Measurements from ENCODE around the gene NSD2. TPM values are rescaled to one million over a fixed set of nuclear protein-coding genes. Genes with fewer than 3 reads are reported as not detected.

Gene NSD2
- total RNA-seq, 2 donors from 2014 or later: 153 to 208 TPM

GRCh38 chr4:1989533-1990347, 118.5 kb downstream of the NSD2 start:
- no peak overlapping the region for H3K4me3 ChIP-seq (ENCODE audit: low read length)
- Mint-ChIP-seq H3K27me3 (ENCODE audit: insufficient read depth) (no peaks in the 10 kb centered on the region), H3K9me3 (no peaks in the 10 kb centered on the region), H3K4me1 (no peaks in the 10 kb centered on the region), H3K4me3 (no peak overlapping the region), H3K27ac (no peak overlapping the region), H3K36me3 (ENCODE audit: low read depth) (peaks cover 32% of the 10 kb centered on the region)
- H3K27me3 ChIP-seq (ENCODE audit: control insufficient read depth, insufficient read depth, low read length, poor library complexity, severe bottlenecking): no peaks in the 10 kb centered on the region
- H3K27ac ChIP-seq (ENCODE audit: low read depth, low read length): no peak overlapping the region
- H3K36me3 ChIP-seq (ENCODE audit: control insufficient read depth, insufficient read depth, low read length): peaks cover 36% of the 10 kb centered on the region
- H3K4me1 ChIP-seq (ENCODE audit: control insufficient read depth, insufficient read depth, low read length): no peaks in the 10 kb centered on the region
- H3K9ac ChIP-seq (ENCODE audit: extremely low read depth, low read length, poor library complexity, severe bottlenecking): no peak overlapping the region
- no peaks in the 10 kb centered on the region for H3K9me3 ChIP-seq (ENCODE audit: control insufficient read depth, low read length)
- 95% methylated on average over 32 to 33 of the region's 33 CpGs for WGBS, 2 experiments (ENCODE audit: insufficient coverage in 1 of 2, insufficient read length in 1 of 2)
- DNase-seq: no peak
- TF ChIP-seq, protein P1, sequence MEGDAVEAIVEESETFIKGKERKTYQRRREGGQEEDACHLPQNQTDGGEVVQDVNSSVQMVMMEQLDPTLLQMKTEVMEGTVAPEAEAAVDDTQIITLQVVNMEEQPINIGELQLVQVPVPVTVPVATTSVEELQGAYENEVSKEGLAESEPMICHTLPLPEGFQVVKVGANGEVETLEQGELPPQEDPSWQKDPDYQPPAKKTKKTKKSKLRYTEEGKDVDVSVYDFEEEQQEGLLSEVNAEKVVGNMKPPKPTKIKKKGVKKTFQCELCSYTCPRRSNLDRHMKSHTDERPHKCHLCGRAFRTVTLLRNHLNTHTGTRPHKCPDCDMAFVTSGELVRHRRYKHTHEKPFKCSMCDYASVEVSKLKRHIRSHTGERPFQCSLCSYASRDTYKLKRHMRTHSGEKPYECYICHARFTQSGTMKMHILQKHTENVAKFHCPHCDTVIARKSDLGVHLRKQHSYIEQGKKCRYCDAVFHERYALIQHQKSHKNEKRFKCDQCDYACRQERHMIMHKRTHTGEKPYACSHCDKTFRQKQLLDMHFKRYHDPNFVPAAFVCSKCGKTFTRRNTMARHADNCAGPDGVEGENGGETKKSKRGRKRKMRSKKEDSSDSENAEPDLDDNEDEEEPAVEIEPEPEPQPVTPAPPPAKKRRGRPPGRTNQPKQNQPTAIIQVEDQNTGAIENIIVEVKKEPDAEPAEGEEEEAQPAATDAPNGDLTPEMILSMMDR (conservative IDR thresholded peaks at IDR 0.05): no peak

DNA sequence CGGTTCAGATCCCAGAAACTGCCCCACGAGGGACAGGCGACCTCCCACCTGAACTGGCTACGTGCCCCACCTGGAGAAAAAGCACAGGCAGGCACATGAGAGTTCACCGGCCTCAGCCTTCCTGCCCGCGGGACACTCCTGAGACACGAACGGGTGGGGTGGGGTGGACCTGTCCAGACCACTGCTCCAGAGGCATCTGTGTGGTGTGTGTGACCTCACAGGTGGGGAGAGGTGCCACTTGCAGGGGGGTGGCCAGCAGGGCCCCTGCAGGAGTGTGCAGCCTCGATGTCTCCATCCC, 119.1 kb downstream of the NSD2 start:
- TF ChIP-seq, protein P1 (conservative IDR thresholded peaks at IDR 0.05): no peak
- H3K36me3 Mint-ChIP-seq (ENCODE audit: low read depth): peaks cover 36% of the 10 kb centered on the region
- H3K27ac ChIP-seq (ENCODE audit: low read depth, low read length): no peak overlapping the region
- H3K36me3 ChIP-seq (ENCODE audit: control insufficient read depth, insufficient read depth, low read length): peaks cover 41% of the 10 kb centered on the region
- DNase-seq: no peak
- no peak overlapping the region for H3K4me3 ChIP-seq (ENCODE audit: low read length)
- WGBS, 2 experiments (ENCODE audit: insufficient coverage in 1 of 2, insufficient read length in 1 of 2): 96 to 100% methylated on average over 1 to 10 of the region's 10 CpGs
- H3K27me3 Mint-ChIP-seq (ENCODE audit: insufficient read depth): no peaks in the 10 kb centered on the region
- no peaks in the 10 kb centered on the region for H3K9me3 Mint-ChIP-seq
- H3K9ac ChIP-seq (ENCODE audit: extremely low read depth, low read length, poor library complexity, severe bottlenecking): no peak overlapping the region
- no peak overlapping the region for H3K4me3 Mint-ChIP-seq
- peaks cover 5% of the 10 kb centered on the region for H3K9me3 ChIP-seq (ENCODE audit: control insufficient read depth, low read length)
- H3K4me1 ChIP-seq (ENCODE audit: control insufficient read depth, insufficient read depth, low read length): no peaks in the 10 kb centered on the region
- H3K4me1 Mint-ChIP-seq: no peaks in the 10 kb centered on the region
- H3K27ac Mint-ChIP-seq: no peak overlapping the region
- no peaks in the 10 kb centered on the region for H3K27me3 ChIP-seq (ENCODE audit: control insufficient read depth, insufficient read depth, low read length, poor library complexity, severe bottlenecking)

DNA sequence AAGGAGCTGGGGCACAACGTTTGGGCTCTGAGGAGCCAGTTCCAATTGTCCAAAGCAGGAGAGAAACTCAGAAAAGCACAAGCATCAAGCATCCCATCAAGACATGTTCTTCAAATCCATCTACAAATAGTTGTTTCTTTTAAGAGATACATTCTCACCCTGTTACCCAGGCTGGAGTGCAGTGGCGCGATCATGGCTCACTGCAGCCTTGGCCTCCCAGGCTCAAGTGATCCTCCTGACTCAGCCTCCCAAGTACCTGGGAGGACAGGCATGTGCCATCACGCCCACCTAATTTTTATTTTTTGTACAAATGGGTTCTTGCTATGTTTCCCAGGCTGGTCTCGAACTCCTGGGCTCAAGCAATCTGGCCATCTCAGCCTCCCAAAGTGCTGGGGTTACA, 119.5 kb downstream of the NSD2 start:
- peaks cover 5% of the 10 kb centered on the region for H3K9me3 ChIP-seq (ENCODE audit: control insufficient read depth, low read length)
- H3K4me3 Mint-ChIP-seq: no peak overlapping the region
- DNase-seq: no peak
- H3K36me3 Mint-ChIP-seq (ENCODE audit: low read depth): peaks cover 39% of the 10 kb centered on the region
- no peak overlapping the region for H3K9ac ChIP-seq (ENCODE audit: extremely low read depth, low read length, poor library complexity, severe bottlenecking)
- H3K36me3 ChIP-seq (ENCODE audit: control insufficient read depth, insufficient read depth, low read length): peaks cover 40% of the 10 kb centered on the region
- no peak overlapping the region for H3K27ac ChIP-seq (ENCODE audit: low read depth, low read length)
- no peak overlapping the region for H3K4me3 ChIP-seq (ENCODE audit: low read length)
- TF ChIP-seq, protein P1 (conservative IDR thresholded peaks at IDR 0.05): no peak
- H3K27me3 Mint-ChIP-seq (ENCODE audit: insufficient read depth): no peaks in the 10 kb centered on the region
- no peaks in the 10 kb centered on the region for H3K4me1 ChIP-seq (ENCODE audit: control insufficient read depth, insufficient read depth, low read length)
- no peaks in the 10 kb centered on the region for H3K27me3 ChIP-seq (ENCODE audit: control insufficient read depth, insufficient read depth, low read length, poor library complexity, severe bottlenecking)
- no peak overlapping the region for H3K27ac Mint-ChIP-seq
- H3K9me3 Mint-ChIP-seq: no peaks in the 10 kb centered on the region
- no peaks in the 10 kb centered on the region for H3K4me1 Mint-ChIP-seq
- WGBS, 2 experiments (ENCODE audit: insufficient coverage in 1 of 2, insufficient read length in 1 of 2): 95 to 98% methylated on average over 4 to 5 of the region's 5 CpGs
